Activated T-cell treated with anti-CD3 and anti-CD28 coated beads, Interleukin-2, amount 50 U/mL, for 48 hours (primary cell): ENCODE data around the gene ZNF346.

Experiments used
- DNase-seq, 2 experiments: peaks; one replicate each; pipeline ENCODE4 v3.0.0-alpha.2; 2020

The ZNF346 gene

GRCh38 chr5:177095088-177095669 is 72.7 kb downstream of the ZNF346 start:
- no peak for DNase-seq

- DNase-seq: no peak
Observed at GRCh38 chr5:177096162-177097015, 73.9 kb downstream of the ZNF346 start.

DNA sequence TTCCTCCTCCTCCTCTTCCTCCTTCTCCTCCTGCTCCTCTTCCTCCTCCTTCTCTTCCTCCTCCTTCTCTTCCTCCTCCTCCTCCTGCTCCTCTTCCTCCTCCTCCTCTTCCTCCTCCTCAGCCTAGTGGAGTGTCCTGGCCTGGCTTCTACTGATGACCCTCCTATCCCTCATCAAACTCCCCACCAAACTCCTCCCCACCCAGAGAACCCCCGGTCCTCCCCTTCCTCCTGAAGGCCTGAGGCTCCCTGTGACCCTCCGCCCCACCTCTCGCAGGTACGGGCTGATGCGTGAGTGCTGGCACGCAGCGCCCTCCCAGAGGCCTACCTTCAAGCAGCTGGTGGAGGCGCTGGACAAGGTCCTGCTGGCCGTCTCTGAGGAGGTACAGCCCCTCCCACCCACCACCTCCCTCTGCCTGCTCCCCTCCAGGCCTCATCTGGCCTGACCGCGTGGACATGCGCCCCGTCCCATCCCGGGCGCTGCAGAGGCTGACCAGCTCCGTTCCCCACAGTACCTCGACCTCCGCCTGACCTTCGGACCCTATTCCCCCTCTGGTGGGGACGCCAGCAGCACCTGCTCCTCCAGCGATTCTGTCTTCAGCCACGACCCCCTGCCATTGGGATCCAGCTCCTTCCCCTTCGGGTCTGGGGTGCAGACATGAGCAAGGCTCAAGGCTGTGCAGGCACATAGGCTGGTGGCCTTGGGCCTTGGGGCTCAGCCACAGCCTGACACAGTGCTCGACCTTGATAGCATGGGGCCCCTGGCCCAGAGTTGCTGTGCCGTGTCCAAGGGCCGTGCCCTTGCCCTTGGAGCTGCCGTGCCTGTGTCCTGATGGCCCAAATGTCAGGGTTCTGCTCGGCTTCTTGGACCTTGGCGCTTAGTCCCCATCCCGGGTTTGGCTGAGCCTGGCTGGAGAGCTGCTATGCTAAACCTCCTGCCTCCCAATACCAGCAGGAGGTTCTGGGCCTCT is 74.8 kb downstream of the ZNF346 start:
- no peak for DNase-seq

GRCh38 chr5:177098120-177098469 is 75.6 kb downstream of the ZNF346 start:
- DNase-seq: no peak

- DNase-seq: no peak
Observed at GRCh38 chr5:177098470-177099141, 76.1 kb downstream of the ZNF346 start.

DNA sequence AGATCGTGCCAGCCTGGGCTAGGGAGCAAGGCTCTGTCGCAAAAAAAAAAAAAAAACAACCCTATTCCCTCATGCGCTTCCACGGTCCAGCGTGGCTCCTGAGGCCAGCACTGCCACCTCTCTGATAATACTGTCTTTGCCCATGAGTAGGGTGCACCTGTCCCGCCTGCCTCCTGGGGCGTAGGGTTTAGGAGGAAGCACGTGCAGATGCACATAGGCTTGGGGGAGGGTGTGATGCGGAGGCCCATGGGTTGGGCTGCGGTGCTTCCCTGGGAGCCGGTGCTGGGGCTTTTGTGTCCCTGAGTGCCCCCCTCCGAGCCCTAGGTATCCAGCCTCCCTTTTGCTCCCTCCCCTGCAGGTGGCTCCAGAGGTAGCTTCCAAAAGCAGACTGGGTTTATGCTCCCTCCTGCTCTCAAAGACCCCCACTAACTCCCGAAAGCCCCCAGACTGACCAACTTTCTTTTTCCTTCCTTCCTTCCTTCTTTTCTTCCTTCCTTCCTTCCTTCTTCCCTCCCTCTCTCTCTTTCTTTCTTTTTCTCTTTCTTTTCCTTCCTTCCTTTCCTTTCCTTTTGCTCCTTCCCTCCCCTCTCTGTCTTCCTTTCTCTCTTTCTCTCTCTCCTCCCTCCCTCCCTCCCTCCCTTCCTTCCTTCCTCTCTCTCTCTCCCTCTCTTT is 77.1 kb downstream of the ZNF346 start:
- DNase-seq: no peak

DNA sequence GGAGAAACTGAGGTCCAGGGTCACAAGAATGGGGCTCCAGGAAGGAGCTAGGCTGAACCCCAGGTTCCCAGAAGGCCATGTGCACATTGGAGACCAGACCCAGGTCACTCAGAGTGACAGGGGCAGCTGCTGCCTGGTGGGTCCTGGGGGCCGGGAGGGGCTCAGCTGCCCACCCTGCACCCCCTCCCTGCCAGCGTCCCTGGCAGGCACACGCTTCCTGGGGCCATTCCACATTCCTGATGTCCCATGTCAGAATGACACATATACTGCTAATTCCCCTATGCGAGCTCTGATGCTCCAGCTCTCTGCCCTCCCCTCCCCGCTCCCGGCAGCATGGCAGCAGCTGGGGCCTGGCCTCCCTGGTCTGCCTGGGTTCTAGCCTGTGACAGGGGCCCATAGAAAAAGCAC is 78.2 kb downstream of the ZNF346 start:
- no peak for DNase-seq

DNA sequence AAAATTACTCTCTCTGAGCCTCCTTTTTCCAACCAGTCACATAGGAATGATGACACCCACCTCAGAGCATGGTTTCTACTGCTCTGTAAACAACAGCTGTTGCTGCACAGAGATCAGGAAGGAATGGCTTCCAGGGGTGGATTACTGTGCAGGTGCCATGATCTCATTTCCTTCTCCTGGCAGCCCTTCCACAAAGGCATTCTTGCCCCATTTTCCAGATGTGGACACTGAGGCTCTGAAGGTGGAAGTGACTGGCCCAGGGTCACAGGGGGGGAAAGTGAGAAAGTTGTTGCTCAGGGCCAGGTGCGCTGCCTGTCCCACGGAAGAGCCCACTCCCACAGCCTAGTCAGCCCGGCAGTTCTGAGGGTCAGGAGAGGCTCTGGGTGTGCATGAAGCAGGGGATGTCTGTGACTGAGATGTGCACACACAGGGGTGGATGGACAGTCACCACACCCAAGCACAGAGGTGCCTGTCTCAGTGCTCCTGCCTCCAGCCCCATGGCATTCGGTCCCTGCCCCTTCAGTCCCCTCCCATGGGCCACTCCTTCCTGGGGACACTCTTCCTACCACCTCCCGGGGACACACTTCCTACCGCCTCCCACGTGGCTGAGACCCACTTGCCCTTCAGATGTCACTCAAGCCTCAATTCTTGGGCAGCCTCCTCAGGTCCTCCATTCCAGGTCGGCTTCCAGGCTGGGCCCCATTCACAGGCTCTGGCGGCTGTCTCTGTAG is 81.2 kb downstream of the ZNF346 start:
- DNase-seq: no peak

DNA sequence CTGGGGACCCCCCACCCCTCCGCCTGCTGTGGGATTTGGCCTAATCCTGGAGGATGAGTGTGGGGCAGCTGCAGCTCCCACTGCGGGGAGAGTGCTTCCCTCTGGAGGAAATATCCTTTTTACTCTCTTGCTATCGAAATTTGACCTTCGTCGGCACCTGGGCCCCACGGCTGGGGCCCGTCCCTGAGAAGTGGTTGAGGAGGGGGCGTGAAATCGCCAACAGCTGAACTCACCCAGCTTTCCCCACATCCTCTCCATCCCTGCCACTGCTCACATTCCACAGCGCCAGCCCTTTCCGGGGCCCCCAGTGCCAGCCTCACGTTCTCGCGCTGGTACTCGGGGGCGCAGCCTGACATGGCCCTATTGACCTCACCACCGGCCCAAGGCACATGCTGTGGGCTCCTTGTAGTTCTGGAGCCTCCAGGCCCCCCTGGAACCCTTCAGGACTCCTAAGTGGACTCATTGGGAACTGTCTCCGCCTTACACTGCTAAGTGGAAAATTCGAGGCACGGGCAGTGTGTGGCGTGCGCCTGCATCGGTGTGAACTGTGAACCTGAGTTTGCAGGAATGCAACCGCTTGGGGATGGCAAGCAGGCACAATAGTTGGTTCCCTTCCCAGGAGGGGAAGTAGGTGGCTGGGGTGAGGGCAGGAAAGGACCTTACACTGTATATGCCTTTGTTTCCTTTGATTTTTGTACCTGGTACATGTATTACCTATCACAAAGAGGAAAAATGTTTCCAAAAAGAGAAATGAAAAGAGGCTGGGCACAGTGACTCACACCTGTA is 83.4 kb downstream of the ZNF346 start:
- DNase-seq: no peak

- DNase-seq: no peak
Observed at GRCh38 chr5:177107159-177107558, 84.7 kb downstream of the ZNF346 start.

DNA sequence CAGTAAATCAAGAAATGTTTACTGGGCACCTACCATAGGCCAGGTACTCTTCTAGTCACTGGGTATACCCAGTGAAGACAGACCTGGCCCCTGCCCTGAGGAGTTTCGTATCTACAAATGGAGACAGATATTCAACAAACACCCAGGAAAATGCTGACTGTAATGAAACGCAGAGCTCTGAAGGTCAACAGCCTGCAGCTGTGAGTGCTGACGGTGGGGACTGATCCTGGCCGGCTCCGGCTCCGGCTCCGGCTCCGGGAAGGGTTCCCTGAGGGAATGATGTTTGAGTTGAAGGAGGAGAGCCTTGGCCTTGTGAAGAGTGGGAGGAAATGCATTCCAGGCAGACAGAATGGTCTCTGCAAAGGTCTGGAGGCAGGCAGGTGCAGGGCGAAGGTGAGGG is 87.3 kb downstream of the ZNF346 start:
- DNase-seq: no peak

DNA sequence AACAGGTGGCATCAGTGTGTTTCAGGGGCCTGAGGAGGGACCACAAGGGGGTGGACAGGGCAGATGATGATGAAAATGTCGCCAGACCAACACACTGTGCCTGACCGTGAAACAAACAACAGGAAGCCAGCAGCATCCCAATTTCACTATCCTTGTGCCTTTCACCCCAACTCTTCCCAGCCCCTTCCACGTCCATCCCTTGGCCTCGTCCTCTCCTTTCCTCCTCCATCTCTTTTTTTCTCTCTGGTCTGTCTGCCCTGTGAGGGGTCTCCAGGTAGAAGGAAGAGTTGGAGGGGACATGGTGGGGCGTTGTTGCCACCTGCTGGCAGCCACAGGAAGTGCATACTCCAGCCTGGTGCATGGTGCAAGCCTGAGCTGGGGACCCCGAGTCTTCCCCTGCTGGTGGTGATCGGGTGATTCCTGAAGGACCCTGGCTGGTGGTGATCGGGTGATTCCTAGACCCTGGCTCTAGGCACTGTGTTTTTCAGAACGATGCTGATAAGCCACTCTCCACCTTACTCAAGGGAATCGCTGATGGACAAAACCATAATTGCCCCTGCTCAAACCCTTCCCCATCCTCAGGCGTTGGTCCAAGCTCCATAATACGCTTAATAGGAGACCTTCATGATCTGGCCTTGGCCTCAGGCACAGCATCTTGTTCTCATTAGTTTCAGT is 89.4 kb downstream of the ZNF346 start:
- DNase-seq: peak; percentile 81 to 83

GRCh38 chr5:177112589-177113220 is 90.2 kb downstream of the ZNF346 start:
- DNase-seq: no peak

DNA sequence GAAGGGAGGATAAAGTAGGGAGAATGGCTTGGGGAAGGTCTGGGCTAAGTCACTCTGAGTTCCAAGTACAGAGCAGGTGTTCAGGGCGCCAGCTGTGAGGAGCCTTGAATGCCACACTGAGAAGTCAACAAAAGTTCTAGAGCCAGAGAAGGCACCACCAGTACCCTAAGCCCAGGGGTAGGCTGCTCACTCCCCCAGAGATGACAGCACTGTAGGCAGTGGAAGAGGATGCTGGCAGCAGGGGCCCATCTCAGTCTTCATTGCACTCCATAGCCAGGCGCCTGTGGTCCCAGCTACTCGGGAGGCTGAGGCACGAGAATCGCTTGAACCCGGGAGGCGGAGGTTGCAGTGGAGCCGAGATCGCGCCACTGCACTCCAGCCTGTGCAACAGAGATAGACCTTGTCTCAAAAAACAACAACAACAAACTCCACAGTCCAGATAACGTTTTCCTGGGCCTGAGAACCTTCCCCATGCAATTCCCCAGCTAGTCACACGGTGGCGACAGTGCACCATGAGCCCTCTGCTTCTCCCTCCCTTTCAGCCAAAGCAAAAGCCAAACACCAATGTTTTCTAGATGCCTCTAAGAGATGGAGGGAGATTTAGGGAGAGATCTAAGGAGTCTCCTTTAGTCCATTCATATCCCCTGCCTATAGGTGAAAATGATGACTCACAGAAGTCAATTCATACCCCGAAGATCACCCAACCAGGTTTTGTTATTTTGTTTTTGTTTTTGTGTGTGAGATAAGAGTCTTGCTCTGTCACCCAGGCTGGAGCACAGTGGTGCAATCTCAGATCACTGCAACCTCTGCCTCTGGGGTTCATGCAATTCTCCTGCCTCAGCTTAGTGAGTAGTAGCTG is 91.3 kb downstream of the ZNF346 start:
- peak; percentile 88 to 91 for DNase-seq

- DNase-seq: peak; percentile 88 to 92
Observed at GRCh38 chr5:177116631-177117373, 94.3 kb downstream of the ZNF346 start.

DNA sequence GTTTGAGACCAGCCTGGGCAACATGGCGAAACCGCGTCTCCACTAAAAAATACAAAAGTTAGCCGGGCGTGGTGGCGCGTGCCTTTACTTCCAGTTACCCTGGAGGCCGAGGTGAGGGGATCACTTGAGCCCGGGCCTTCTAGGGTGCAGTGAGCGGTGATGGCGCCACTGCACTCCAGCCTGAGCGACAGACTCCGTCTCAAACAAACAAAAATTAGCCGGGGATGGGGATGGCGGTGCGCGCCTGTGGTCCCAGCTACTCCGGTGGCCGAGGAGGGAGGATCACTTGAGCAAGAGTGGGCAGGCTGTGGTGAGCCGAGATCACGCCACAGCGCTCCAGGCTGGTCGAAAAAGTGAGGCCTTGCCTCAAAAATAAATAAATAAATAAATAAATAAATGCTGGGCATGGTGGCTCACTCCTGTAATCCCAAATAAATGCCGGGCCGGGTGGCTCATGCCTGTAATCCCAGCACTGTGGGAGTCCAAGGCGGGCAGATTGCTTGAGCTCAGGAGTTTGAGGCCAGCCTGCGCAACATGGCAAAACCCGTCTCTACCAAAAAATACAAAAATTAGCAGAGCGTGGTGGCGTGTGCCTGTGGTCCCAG is 95.0 kb downstream of the ZNF346 start:
- no peak for DNase-seq

GRCh38 chr5:177122566-177122965 is 100.1 kb downstream of the ZNF346 start:
- DNase-seq: no peak
